Measurements from ENCODE around the gene CMC2. TPM values are rescaled to one million over a fixed set of nuclear protein-coding genes. Genes with fewer than 3 reads are reported as not detected.

CMC2 gene
- 60.6 and 72.0 TPM in 2 replicates for total RNA-seq

DNA sequence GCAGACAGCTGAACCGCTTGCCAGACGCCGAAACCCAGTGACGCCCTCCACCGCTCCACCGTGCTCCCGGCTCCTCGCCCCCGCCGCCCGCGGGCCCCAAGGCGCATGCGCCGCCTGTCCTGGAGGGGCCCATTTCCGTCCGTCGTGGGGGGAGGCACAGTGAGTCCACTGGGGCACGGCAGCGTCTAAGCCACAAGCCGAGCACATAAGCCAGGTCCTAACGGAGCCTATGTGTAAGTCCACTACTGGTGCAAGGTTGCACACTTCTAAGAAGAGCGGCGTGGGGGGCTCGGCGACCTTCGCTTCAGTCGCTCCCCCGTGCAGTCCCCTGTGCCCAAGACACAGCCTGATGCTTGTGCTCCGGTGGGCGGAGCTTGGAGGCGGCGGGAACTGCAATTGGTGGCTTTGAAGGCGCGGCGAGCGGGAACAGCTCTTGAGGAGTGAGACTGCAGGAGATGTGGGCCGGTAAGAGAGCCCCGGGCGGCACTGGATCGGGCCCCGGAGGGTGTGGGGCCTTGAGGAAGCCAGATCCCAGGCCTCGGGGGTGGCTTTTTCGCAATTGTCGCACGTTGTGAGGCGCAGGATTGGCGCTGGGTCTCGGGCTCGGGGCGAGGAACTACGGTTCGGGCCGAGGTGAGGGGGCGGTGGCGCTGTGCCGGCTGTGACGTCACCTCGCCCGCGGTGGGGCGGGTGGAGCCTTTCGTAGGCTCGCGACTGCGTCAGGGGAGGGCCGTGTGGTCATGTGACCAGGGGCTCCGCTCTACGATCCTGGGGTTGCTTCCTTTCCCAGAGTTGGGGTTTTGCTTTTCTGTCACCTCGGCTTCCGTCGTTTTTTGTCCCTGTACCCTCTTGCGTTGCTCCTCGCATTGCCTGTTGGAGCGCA, at the start of gene CMC2, which contains the start of gene CENPN:
Gene CMC2 (minus strand): TSS at position 73 of the 883 bp plus-strand sequence. CDS start 9,491 bp downstream, outside the sequence.
Gene CENPN (plus strand): TSS at position 402 of the 883 bp plus-strand sequence. CDS start 4,726 bp downstream, outside the sequence.

DNA sequence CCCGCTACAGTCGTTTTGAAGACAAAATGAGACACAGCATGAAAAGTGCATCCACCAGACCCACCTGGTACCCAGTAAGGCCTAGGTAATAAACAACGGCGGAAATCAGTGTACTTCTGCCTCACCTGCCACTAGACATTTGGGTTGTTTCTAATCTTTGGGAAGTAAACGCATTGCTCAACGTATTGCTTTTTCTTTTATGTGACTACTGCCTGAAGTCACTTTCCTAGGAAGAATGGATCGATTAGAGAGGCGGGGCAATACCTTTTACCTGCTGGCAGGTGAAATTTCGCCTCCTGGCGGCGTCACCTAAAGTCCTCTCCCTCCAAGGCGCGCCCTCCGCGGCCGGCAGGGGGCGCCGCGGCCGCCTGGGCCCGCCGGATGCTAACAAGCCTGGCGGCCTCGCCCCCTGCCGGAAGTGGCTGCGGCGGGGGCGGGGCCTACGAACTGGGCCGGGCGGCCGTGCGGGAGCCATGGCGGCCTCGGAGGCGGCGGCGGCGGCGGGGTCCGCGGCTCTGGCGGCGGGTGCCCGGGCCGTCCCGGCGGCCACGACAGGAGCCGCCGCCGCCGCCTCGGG, 28.8 kb upstream of the CMC2 start, which contains the start of gene ATMIN:
Gene ATMIN (plus strand): TSS at position 445 of the 577 bp plus-strand sequence. CDS start 29 bp downstream, at position 474.

Other genes with a start within 250 kb of the CMC2 start
- gene CDYL2, start 202.3 kb downstream of the CMC2 start, total RNA-seq = 1.1 and 2.6 TPM in 2 replicates
- gene CENPN, start 329 bp upstream of the CMC2 start, total RNA-seq = 26.9 and 32.4 TPM in 2 replicates
- gene ATMIN, start 29.0 kb upstream of the CMC2 start, total RNA-seq = 21.9 and 27.9 TPM in 2 replicates
- 0.21 TPM in 1 of 2 replicates, not detected in the other for gene C16orf46, start 70.4 kb upstream of the CMC2 start, total RNA-seq
- 36.6 and 37.5 TPM in 2 replicates for gene GCSH, start 89.5 kb upstream of the CMC2 start, total RNA-seq
- not detected in 2 replicates for gene BCO1, start 231.8 kb upstream of the CMC2 start, total RNA-seq

All from airway epithelial cell (primary cell).